ENCODE results near the gene ARSG. TPM values are rescaled to one million over a fixed set of nuclear protein-coding genes. Genes with fewer than 3 reads are reported as not detected.

The ARSG gene
- total RNA-seq, 4 donors from 2014 or later = 6.1 to 8.9 (median 7.0) TPM

- H3K4me3 ChIP-seq = no peak overlapping the region
- intact Hi-C loops (cut with DNase I) = no loop called here
- DNase-seq = no peak
- peak overlapping the region in 1 of 4 donors; percentile 0 for H3K27ac ChIP-seq
- no peaks in the 10 kb centered on the region for H3K9me3 ChIP-seq
- peaks cover 0 to 4% (median 0%) of the 10 kb centered on the region in 3 donors for H3K4me1 ChIP-seq
- 64 to 73% methylated on average over 7 to 8 of the region's 8 CpGs for WGBS, 2 donors
- no peaks in the 10 kb centered on the region for H3K27me3 ChIP-seq
- H3K36me3 ChIP-seq = peaks cover 0 to 16% (median 0%) of the 10 kb centered on the region in 3 donors
- TF ChIP-seq, protein P1, sequence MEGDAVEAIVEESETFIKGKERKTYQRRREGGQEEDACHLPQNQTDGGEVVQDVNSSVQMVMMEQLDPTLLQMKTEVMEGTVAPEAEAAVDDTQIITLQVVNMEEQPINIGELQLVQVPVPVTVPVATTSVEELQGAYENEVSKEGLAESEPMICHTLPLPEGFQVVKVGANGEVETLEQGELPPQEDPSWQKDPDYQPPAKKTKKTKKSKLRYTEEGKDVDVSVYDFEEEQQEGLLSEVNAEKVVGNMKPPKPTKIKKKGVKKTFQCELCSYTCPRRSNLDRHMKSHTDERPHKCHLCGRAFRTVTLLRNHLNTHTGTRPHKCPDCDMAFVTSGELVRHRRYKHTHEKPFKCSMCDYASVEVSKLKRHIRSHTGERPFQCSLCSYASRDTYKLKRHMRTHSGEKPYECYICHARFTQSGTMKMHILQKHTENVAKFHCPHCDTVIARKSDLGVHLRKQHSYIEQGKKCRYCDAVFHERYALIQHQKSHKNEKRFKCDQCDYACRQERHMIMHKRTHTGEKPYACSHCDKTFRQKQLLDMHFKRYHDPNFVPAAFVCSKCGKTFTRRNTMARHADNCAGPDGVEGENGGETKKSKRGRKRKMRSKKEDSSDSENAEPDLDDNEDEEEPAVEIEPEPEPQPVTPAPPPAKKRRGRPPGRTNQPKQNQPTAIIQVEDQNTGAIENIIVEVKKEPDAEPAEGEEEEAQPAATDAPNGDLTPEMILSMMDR (IDR thresholded peaks at IDR 0.05) = no peak
- no peak for TF ChIP-seq POLR2A (IDR thresholded peaks at IDR 0.05)
Measured at GRCh38 chr17:68356520-68356919, 65.2 kb downstream of the ARSG start.

DNA sequence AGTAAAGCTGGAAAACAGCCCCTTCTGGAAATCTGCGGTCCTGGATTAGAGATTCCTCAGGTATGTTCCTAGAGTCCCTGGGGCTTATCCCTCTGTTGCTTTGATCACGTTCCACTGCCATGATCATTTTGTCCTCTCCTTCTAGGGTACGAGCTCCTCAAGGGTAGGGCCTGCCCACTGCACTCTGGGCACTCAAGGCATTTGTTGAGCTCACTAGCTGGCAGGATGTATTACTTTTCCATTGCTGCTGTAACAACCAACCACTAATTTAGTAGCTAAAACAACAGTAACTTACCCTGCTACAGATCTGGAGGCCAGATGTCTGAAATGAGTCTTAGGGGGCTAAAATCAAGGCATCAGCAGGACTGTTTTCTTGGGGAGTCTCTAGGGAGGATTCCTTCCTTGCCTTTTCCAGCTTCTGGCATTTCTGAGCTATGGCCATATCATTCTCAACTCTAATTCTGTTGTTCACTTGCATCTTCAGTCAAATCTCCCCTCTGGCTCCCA lies 65.7 kb downstream of the ARSG start:
- WGBS, 2 donors = 68 to 100% methylated on average over 2 to 3 of the region's 3 CpGs
- Histone ChIP-seq H3K4me3 (no peak overlapping the region), H3K9me3 (no peaks in the 10 kb centered on the region), H3K4me1 (peaks cover 0 to 4% (median 0%) of the 10 kb centered on the region in 3 donors), H3K36me3 (peaks cover 0 to 16% (median 0%) of the 10 kb centered on the region in 3 donors), H3K27me3 (no peaks in the 10 kb centered on the region), H3K27ac (peak overlapping the region in 1 of 4 donors; percentile 0)
- intact Hi-C loops (cut with DNase I) = no loop called here
- DNase-seq = no peak
- TF ChIP-seq POLR2A (IDR thresholded peaks at IDR 0.05) = no peak
- TF ChIP-seq, protein P1 (IDR thresholded peaks at IDR 0.05) = no peak

- Histone ChIP-seq H3K27me3 (no peaks in the 10 kb centered on the region), H3K4me3 (no peak overlapping the region), H3K9me3 (no peaks in the 10 kb centered on the region), H3K36me3 (peaks cover 0 to 16% (median 0%) of the 10 kb centered on the region in 3 donors), H3K4me1 (peaks cover 0 to 4% (median 0%) of the 10 kb centered on the region in 3 donors), H3K27ac (no peak overlapping the region)
- WGBS, 2 donors = 81 to 96% methylated on average over 4 of the region's 4 CpGs
- no peak for DNase-seq
- intact Hi-C loops (cut with DNase I) = no loop called here
- no peak for TF ChIP-seq POLR2A (IDR thresholded peaks at IDR 0.05)
- TF ChIP-seq, protein P1 (IDR thresholded peaks at IDR 0.05) = no peak
Measured at GRCh38 chr17:68357886-68358285, 66.6 kb downstream of the ARSG start.

GRCh38 chr17:68359791-68360535 lies 68.7 kb downstream of the ARSG start:
- intact Hi-C loops (cut with DNase I) = no loop called here
- DNase-seq = no peak
- H3K4me1 ChIP-seq = no peaks in the 10 kb centered on the region
- H3K27ac ChIP-seq = no peak overlapping the region
- TF ChIP-seq, protein P1 (IDR thresholded peaks at IDR 0.05) = no peak
- no peak for TF ChIP-seq POLR2A (IDR thresholded peaks at IDR 0.05)
- WGBS, 2 donors = 81% methylated on average over 7 to 9 of the region's 13 CpGs
- H3K36me3 ChIP-seq = peaks cover 0 to 16% (median 0%) of the 10 kb centered on the region in 3 donors
- H3K9me3 ChIP-seq = no peaks in the 10 kb centered on the region
- no peak overlapping the region for H3K4me3 ChIP-seq
- H3K27me3 ChIP-seq = no peaks in the 10 kb centered on the region

DNA sequence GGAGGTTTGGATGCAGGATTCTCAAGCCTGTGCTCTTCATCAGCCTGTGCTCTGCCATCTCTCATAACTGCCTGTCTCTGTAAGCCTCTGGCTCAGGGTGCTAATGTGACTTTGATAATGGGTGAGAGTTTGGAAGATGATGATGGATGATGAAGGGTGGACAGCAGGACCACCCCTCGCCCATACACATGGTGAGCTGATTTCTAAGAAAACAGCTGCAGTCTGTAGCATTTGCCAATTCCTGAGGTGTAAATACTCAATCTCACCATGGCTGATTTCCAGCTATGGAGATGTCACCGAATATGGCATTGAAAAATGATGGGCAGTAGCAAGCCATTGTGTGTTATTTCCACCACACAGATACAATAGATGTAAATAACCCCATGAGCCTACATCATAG lies 74.2 kb downstream of the ARSG start:
- WGBS, 2 donors = 80 to 86% methylated on average over 2 of the region's 2 CpGs
- Histone ChIP-seq H3K4me3 (no peak overlapping the region), H3K4me1 (no peaks in the 10 kb centered on the region), H3K9me3 (no peaks in the 10 kb centered on the region), H3K27me3 (no peaks in the 10 kb centered on the region), H3K27ac (no peak overlapping the region), H3K36me3 (peaks cover 0 to 11% (median 0%) of the 10 kb centered on the region in 3 donors)
- DNase-seq = no peak
- TF ChIP-seq POLR2A (IDR thresholded peaks at IDR 0.05) = no peak
- TF ChIP-seq, protein P1 (IDR thresholded peaks at IDR 0.05) = no peak
- intact Hi-C loops (cut with DNase I) = no loop called here
